GM23248 (cell line): ENCODE data around the gene VGLL2. TPM values are rescaled to one million over a fixed set of nuclear protein-coding genes. Genes with fewer than 3 reads are reported as not detected.

Experiments used
- DNase-seq: peaks from one replicate; pipeline ENCODE4 v3.0.0-alpha.2; 2015
- H2AFZ ChIP-seq: fragments of 200-600 bp; sonication (generic); 2 replicates; pipeline ENCODE4 v1.6.1; 2016; ENCODE audit warnings: antibody characterized with exemption
- H3F3A ChIP-seq: fragments of 200-600 bp; sonication (generic); 2 replicates; pipeline ENCODE4 v1.6.1; 2016; ENCODE audit warnings: mild to moderate bottlenecking, antibody characterized with exemption, mixed run types; ENCODE audit not compliant: insufficient read depth
- H3K27ac ChIP-seq: fragments of 200-600 bp; sonication (generic); 2 replicates; pipeline ENCODE4 v1.5.1; 2016; ENCODE audit warnings: mild to moderate bottlenecking
- H3K27me3 ChIP-seq: fragments of 200-600 bp; sonication (generic); replicated peaks from 2 replicates; pipeline ENCODE4 v1.6.1; 2016; ENCODE audit warnings: mild to moderate bottlenecking; ENCODE audit not compliant: insufficient read depth
- H3K36me3 ChIP-seq: fragments of 200-600 bp; sonication (generic); 2 replicates; pipeline ENCODE4 v1.6.1; 2016; ENCODE audit warnings: low read depth, mild to moderate bottlenecking
- H3K4me1 ChIP-seq: fragments of 200-600 bp; sonication (generic); 2 replicates; pipeline ENCODE4 v1.6.1; 2016; ENCODE audit warnings: mild to moderate bottlenecking; ENCODE audit not compliant: insufficient read depth
- H3K4me2 ChIP-seq: fragments of 200-600 bp; sonication (generic); one replicate; pipeline ENCODE4 v1.6.1; 2016; ENCODE audit warnings: mild to moderate bottlenecking; ENCODE audit not compliant: unreplicated experiment
- H3K4me3 ChIP-seq: fragments of 200-600 bp; sonication (generic); 2 replicates; pipeline ENCODE4 v1.5.1; 2016; ENCODE audit warnings: mild to moderate bottlenecking
- H3K79me2 ChIP-seq: fragments of 200-600 bp; sonication (generic); 2 replicates; pipeline ENCODE4 v1.6.1; 2016; ENCODE audit warnings: mild to moderate bottlenecking; ENCODE audit not compliant: insufficient read depth
- H3K9ac ChIP-seq: fragments of 200-600 bp; sonication (generic); 2 replicates; pipeline ENCODE4 v1.6.1; 2016; ENCODE audit warnings: mild to moderate bottlenecking
- H3K9me2 ChIP-seq: fragments of 200-600 bp; sonication (generic); 2 replicates; pipeline ENCODE4 v1.6.1; 2016; ENCODE audit warnings: mixed run types, mild to moderate bottlenecking, moderate library complexity; ENCODE audit not compliant: insufficient read depth
- H3K9me3 ChIP-seq: fragments of 200-600 bp; sonication (generic); one replicate; pipeline ENCODE4 v1.6.1; 2017; ENCODE audit warnings: low read depth
- H4K20me1 ChIP-seq: fragments of 200-600 bp; sonication (generic); 2 replicates; pipeline ENCODE4 v1.6.0; 2016; ENCODE audit not compliant: insufficient read depth
- EZH2 ChIP-seq: fragments of 200-600 bp; sonication (generic); IDR thresholded peaks from 2 replicates; pipeline ENCODE4 v1.6.1; 2018; ENCODE audit warnings: antibody characterized with exemption, mild to moderate bottlenecking; ENCODE audit not compliant: insufficient read depth, poor library complexity, severe bottlenecking
- EZH2phosphoT487 ChIP-seq: fragments of 200-600 bp; sonication (generic); IDR thresholded peaks from 2 replicates; pipeline ENCODE4 v1.6.1; 2018; ENCODE audit warnings: antibody characterized with exemption, moderate library complexity, mild to moderate bottlenecking, low read depth; ENCODE audit not compliant: insufficient read depth
- WGBS, 2 experiments: methylation state at CpG; one replicate each; pipeline ENCODE4 v1.1.6; 2015 to 2017; ENCODE audit warnings: low lambda C conversion rate in 2 of 2, low coverage in 1 of 2; ENCODE audit errors: missing lambda C conversion rate in 2 of 2; 5-methylcytosine and 5-hydroxymethylcytosine counted together
- in situ Hi-C: fragments of 300-500 bp; cut with MboI; formaldehyde crosslinking; loops from 2 replicates; pipeline ENCODE4 v1.15.0; 2020
- polyA plus RNA-seq: library from polyadenylated mRNA; unstranded; fragments of >200 nt; fragmentation: Nextera tagmentation; extraction: Ambion mirVana; gene quantifications from 2 replicates; pipeline ENCODE4 v1.2.1, GENCODE V29; 2016
- total RNA-seq: library from RNA; depleted of rRNA; stranded (reverse); fragments of >200 nt; shearing (Covaris generic); gene quantifications from 2 replicates; pipeline ENCODE4 v1.2.3, GENCODE V29; 2014; rRNA removed

Gene VGLL2, protein sequence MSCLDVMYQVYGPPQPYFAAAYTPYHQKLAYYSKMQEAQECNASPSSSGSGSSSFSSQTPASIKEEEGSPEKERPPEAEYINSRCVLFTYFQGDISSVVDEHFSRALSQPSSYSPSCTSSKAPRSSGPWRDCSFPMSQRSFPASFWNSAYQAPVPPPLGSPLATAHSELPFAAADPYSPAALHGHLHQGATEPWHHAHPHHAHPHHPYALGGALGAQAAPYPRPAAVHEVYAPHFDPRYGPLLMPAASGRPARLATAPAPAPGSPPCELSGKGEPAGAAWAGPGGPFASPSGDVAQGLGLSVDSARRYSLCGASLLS
- total RNA-seq: not detected in 2 replicates
- not detected in 2 replicates for polyA plus RNA-seq

DNA sequence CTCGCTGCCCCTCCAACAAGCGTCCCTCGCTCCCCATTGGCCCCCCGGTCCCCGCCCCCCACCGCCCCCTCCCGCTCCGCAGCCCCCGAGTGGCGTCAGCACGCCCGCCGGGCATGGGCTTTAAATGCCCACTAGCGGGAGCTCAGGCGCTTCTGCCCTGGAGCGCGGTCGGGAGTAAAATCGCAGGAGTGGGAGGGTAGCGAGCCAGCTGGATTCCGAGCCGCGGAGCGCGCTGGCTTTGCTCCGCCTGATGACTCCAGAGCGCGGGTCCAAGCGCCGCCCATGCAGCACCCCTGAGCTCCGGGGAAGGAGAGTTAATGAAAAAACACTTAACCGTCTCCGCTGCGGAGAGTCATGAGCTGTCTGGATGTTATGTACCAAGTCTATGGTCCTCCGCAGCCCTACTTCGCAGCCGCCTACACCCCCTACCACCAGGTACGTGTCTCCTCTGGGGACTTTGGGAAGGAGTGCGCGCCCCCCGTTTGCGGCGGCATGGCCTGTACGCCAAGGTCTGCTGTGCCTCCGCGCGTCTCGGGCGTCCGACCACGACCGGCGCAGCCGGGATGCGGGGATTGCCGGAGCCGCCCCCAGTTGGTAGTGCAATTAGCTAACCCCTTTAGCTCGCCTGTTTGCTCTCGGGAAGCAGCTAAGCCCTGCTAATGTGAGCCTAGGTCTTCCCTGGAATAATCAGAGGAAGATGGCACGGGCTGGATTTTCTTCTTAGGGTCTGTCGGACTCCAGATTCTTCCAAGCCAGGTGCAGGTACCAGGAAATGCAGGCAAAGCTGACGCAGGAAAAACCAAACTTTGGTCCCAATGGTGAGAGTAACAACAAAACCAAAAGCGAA lies at the start of gene VGLL2:
TSS of gene VGLL2 (plus strand) at position 149 of the 847 bp plus-strand sequence. CDS start at position 355, 206 bp downstream.
- H3K27ac ChIP-seq: no peak within 1 kb of the TSS
- H3K79me2 ChIP-seq: no peaks in the 10 kb centered on the region
- no peaks in the 10 kb centered on the region for H3K9me3 ChIP-seq
- H3K27me3 ChIP-seq: peaks cover 80% of the 10 kb centered on the region
- WGBS, 2 experiments: 2% methylated on average over 50 to 62 of the region's 63 CpGs
- DNase-seq: peak; percentile 77
- H2AFZ ChIP-seq: peak within 1 kb of the TSS; percentile 77
- no peak for TF ChIP-seq EZH2phosphoT487
- TF ChIP-seq EZH2: peak; percentile 57
- no peaks in the 10 kb centered on the region for H3K9me2 ChIP-seq
- no peaks in the 10 kb centered on the region for H3K4me1 ChIP-seq
- peak within 1 kb of the TSS; percentile 69 for H3K4me3 ChIP-seq
- H3K36me3 ChIP-seq: no peaks in the 10 kb centered on the region
- no peaks in the 10 kb centered on the region for H4K20me1 ChIP-seq
- H3F3A ChIP-seq: no peaks in the 10 kb centered on the region
- no peak within 1 kb of the TSS for H3K9ac ChIP-seq
- peak within 1 kb of the TSS; percentile 79 for H3K4me2 ChIP-seq
- in situ Hi-C loops: no loop called here

- Histone ChIP-seq H3K27ac (no peak overlapping the region), H3K9ac (no peak overlapping the region), H3K27me3 (no peaks in the 10 kb centered on the region), H3K4me3 (no peak overlapping the region), H3K9me2 (no peaks in the 10 kb centered on the region), H3F3A (no peaks in the 10 kb centered on the region), H3K4me1 (no peaks in the 10 kb centered on the region), H3K79me2 (no peaks in the 10 kb centered on the region), H3K36me3 (no peaks in the 10 kb centered on the region), H3K4me2 (no peak overlapping the region), H4K20me1 (no peaks in the 10 kb centered on the region), H2AFZ (no peak overlapping the region), H3K9me3 (no peaks in the 10 kb centered on the region)
- in situ Hi-C loops: no loop called here
- DNase-seq: no peak
- 42 to 59% methylated on average over 3 of the region's 3 CpGs for WGBS, 2 experiments
- no peak for TF ChIP-seq EZH2phosphoT487
- TF ChIP-seq EZH2: no peak
These were observed 42.5 kb upstream of the VGLL2 start for GRCh38 chr6:117222861-117223260.

DNA sequence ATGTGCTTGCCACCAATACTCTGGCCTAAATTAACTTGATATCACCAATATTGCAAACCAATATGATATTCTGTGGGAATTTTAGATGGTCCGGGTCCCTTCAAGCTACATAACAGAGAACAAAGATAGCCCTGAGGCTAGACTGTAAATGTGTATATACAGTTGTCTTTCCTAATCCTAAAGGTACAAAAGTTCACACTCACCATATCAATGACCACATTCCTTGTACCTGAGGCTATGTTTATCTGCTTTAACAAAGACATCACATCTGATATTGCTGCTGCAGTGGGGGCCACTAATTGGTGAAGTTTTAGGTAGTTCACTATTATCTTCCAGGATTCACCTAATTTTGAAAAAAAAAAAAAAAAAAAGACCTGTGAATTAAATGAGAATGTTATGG lies 38.6 kb upstream of the VGLL2 start:
- WGBS, 2 experiments: 56 to 66% methylated on average over 1 of the region's 1 CpG
- H3K79me2 ChIP-seq: no peaks in the 10 kb centered on the region
- no peaks in the 10 kb centered on the region for H3K9me2 ChIP-seq
- H3K36me3 ChIP-seq: no peaks in the 10 kb centered on the region
- H4K20me1 ChIP-seq: no peaks in the 10 kb centered on the region
- in situ Hi-C loops: no loop called here
- H3K27me3 ChIP-seq: no peaks in the 10 kb centered on the region
- TF ChIP-seq EZH2 (no peak), EZH2phosphoT487 (no peak)
- H3K4me2 ChIP-seq: no peak overlapping the region
- no peak overlapping the region for H3K27ac ChIP-seq
- H2AFZ ChIP-seq: no peak overlapping the region
- H3K4me1 ChIP-seq: no peaks in the 10 kb centered on the region
- no peak for DNase-seq
- no peak overlapping the region for H3K9ac ChIP-seq
- H3K4me3 ChIP-seq: no peak overlapping the region
- H3K9me3 ChIP-seq: no peaks in the 10 kb centered on the region
- H3F3A ChIP-seq: no peaks in the 10 kb centered on the region

DNA sequence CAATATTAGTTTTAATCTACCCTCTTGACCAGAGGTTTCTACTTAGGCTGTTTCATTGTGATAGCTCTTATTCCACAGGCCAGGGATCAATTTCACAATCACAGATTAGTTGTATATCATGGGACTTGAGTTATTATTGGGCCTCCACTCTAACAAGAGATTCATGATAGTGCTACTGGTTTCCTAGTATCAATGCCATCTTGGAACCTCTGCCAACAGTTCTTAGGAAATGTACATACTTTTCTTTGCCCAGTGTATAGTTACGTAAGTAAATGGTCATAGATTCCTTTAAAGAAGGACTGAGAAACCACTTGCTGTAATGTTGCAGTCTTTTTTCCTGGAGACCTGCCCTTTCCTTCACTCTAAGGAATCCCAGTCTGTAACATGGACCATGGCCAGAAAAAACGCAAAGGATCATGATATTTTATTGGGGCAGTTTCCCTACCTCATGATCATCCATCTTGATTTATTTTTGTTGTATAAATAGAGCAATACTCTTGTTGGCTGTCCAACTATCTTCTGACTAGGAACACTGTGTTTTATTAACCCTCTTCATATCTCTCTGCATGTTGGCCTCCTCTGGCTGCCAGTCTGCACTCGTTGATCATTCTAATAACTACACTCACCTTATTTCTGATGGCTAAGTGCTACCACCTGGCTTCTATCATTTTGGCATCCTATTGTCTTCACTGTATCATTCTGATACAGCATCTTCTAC lies 38.0 kb upstream of the VGLL2 start:
- no peak for TF ChIP-seq EZH2
- no peak for TF ChIP-seq EZH2phosphoT487
- H3K9ac ChIP-seq: no peak overlapping the region
- no peaks in the 10 kb centered on the region for H3K9me2 ChIP-seq
- WGBS, 2 experiments: 37 to 45% methylated on average over 3 of the region's 3 CpGs
- no peaks in the 10 kb centered on the region for H3K36me3 ChIP-seq
- no peak overlapping the region for H3K27ac ChIP-seq
- no peak overlapping the region for H3K4me3 ChIP-seq
- no peaks in the 10 kb centered on the region for H3K4me1 ChIP-seq
- H4K20me1 ChIP-seq: no peaks in the 10 kb centered on the region
- no peak overlapping the region for H3K4me2 ChIP-seq
- no peaks in the 10 kb centered on the region for H3K79me2 ChIP-seq
- in situ Hi-C loops: no loop called here
- H3F3A ChIP-seq: no peaks in the 10 kb centered on the region
- no peak for DNase-seq
- no peak overlapping the region for H2AFZ ChIP-seq
- H3K27me3 ChIP-seq: no peaks in the 10 kb centered on the region
- H3K9me3 ChIP-seq: no peaks in the 10 kb centered on the region
